HFF-Myc (cell line): Measurements from ENCODE around the gene ADAMTSL1.

Experiments used
- DNase-seq: peaks from one replicate; pipeline ENCODE4 v3.0.0-alpha.2; 2011; ENCODE audit warnings: low read depth; ENCODE audit errors: extremely low read depth
- H3K4me3 ChIP-seq: replicated peaks from 2 replicates; pipeline ENCODE4 v1.5.1; 2011; ENCODE audit warnings: low read depth, mild to moderate bottlenecking, control low read depth, low read length
- TF ChIP-seq, protein P1 (sequence below): IDR thresholded peaks from 2 replicates; pipeline ENCODE4 v1.5.1; 2012; ENCODE audit warnings: mild to moderate bottlenecking, low read depth, low read length, control low read depth; ENCODE audit errors: missing control alignments

ADAMTSL1 gene

GRCh38 chr9:18739641-18740318 is 265.8 kb downstream of the ADAMTSL1 start:
- no peak overlapping the region for H3K4me3 ChIP-seq
- TF ChIP-seq, protein P1, sequence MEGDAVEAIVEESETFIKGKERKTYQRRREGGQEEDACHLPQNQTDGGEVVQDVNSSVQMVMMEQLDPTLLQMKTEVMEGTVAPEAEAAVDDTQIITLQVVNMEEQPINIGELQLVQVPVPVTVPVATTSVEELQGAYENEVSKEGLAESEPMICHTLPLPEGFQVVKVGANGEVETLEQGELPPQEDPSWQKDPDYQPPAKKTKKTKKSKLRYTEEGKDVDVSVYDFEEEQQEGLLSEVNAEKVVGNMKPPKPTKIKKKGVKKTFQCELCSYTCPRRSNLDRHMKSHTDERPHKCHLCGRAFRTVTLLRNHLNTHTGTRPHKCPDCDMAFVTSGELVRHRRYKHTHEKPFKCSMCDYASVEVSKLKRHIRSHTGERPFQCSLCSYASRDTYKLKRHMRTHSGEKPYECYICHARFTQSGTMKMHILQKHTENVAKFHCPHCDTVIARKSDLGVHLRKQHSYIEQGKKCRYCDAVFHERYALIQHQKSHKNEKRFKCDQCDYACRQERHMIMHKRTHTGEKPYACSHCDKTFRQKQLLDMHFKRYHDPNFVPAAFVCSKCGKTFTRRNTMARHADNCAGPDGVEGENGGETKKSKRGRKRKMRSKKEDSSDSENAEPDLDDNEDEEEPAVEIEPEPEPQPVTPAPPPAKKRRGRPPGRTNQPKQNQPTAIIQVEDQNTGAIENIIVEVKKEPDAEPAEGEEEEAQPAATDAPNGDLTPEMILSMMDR, result no peak
- no peak for DNase-seq

DNA sequence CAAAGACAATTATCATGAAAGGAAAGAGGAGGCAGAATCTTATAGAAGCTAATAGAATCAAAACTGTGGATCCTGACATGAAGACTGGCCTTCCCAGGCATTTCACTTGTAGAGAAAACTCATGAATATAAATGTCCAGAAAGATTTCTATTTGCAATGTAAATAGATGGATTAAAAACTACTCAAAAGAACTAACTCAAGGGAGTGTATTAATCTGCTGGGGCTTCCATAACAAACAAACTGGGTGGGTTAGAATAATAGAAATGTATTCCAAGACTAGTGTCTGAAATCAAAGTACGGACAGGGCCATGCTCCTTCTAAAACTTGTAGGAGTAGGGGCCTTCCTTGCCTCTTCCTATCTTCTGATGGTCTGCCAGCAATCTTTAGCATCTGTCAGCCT is 267.4 kb downstream of the ADAMTSL1 start:
- TF ChIP-seq, protein P1, result no peak
- no peak for DNase-seq
- H3K4me3 ChIP-seq, result no peak overlapping the region

- TF ChIP-seq, protein P1, result no peak
- H3K4me3 ChIP-seq, result no peak overlapping the region
- DNase-seq, result no peak
Observed at GRCh38 chr9:18741945-18742344, 268.0 kb downstream of the ADAMTSL1 start.

DNA sequence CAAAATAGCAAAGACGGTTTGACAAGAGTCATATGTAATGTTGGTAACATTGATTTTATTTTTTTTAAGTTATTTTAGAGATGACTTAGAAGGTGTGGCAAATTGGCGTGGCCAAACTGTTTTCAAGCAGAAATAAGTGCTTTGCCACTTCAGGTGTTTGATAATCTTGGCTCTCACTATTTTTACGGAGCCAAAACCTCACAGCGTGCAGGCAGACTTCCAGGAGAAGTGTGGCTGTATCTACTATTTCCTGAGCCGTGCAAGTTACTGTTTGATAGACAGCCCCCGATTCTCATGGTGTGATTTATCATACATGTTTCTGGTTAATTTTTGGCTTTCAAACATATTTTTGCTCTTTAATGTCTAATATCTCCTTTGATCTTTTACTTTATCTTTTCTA is 269.5 kb downstream of the ADAMTSL1 start:
- no peak for DNase-seq
- H3K4me3 ChIP-seq, result no peak overlapping the region
- TF ChIP-seq, protein P1, result no peak

DNA sequence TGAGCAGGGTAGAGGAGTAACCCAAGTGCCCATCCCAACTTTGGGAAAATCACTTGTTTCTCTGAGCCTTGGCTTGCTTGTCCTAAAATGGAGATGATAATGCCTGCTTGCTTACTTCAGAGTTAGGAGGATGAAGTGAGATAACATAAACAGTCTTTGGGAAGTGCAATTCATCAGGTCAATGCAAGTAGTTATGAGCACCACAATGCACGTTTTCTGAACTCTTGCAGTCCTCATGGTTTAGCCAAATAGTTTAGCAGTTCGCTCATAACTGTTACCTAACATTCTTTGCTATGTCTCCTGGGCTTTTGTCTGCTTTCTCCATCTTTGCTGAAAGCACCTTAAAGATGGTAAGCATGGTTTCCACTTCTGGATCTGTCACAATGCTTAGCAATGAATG is 270.0 kb downstream of the ADAMTSL1 start:
- TF ChIP-seq, protein P1, result no peak
- DNase-seq, result no peak
- H3K4me3 ChIP-seq, result no peak overlapping the region

DNA sequence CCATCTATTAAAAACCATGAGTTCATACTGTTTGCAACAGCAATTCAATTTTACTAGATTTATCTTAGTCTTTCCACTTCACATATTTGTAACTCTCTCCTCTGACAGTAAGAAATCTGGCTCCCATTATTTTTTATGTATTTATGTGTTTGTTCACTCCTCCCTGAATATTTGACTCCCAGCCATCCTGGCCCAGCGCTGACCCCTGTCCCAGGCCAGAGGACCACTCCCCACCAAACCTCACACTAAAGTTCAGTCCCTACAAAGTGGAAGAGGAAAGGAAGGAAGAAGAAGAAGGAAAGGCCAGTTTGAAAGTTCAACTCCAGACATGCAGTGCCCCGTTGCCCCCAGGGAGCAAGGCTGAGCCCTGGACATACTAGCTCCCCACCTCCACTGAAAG is 271.8 kb downstream of the ADAMTSL1 start:
- no peak overlapping the region for H3K4me3 ChIP-seq
- DNase-seq, result no peak
- TF ChIP-seq, protein P1, result no peak

GRCh38 chr9:18746631-18747030 is 272.7 kb downstream of the ADAMTSL1 start:
- TF ChIP-seq, protein P1, result no peak
- no peak overlapping the region for H3K4me3 ChIP-seq
- DNase-seq, result no peak
